ENCODE data around the gene LY6G6F.

Gene LY6G6F

DNA sequence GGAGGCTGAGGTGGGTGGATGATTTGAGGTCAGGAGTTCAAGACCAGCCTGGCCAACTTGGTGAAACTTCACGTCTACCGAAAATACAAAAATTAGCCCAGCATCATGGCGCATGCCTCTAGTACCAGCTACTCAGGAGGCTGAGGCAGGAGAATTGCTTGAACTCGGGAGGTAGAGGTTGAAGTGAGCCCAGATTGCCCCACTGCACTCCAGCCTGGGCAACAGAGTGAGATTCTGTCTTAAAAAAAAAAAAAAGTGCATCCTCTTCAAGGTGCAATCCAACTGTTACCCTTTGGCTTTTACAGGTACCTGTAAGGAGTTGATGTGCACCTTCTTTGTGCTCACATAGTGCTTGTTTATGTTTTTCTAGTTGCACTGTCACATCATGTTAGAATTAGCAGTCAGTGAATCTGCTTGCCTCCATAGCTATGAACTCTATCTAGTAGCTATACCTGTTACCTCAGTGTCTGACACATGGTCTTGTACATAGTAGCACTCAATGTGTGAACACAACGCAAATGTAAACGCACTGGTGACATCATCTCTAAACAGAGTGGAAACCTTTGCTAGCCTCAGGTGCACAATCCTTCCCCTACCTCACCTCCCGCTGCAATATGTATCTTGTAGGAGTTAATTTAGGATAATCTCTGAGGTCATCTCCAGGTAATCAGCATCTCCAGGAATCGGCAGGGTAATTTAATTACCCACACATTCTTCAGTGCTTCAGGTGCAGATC, 42.8 kb downstream of the LY6G6F start:
- no peak overlapping the region for H3K4me3 ChIP-seq (ENCODE audit: low read length in 2 of 2)
- no peaks in the 10 kb centered on the region for H3K9me3 ChIP-seq (ENCODE audit: control insufficient read depth in 2 of 2, low read length in 2 of 2)
- no peaks in the 10 kb centered on the region for H3K27me3 ChIP-seq (ENCODE audit: control insufficient read depth in 1 of 2, insufficient read depth in 2 of 2, low read length in 2 of 2)
- H3K36me3 ChIP-seq (ENCODE audit: control insufficient read depth in 2 of 2, insufficient read depth in 2 of 2, low read length in 2 of 2), result peaks cover 0 to 3% of the 10 kb centered on the region in 2 donors
- peaks cover 4% of the 10 kb centered on the region for H3K4me1 ChIP-seq (ENCODE audit: control insufficient read depth, insufficient read depth, low read length)
- H3K9ac ChIP-seq (ENCODE audit: low read length in 2 of 2), result no peak overlapping the region
- no peak overlapping the region for H3K27ac ChIP-seq (ENCODE audit: low read length)

DNA sequence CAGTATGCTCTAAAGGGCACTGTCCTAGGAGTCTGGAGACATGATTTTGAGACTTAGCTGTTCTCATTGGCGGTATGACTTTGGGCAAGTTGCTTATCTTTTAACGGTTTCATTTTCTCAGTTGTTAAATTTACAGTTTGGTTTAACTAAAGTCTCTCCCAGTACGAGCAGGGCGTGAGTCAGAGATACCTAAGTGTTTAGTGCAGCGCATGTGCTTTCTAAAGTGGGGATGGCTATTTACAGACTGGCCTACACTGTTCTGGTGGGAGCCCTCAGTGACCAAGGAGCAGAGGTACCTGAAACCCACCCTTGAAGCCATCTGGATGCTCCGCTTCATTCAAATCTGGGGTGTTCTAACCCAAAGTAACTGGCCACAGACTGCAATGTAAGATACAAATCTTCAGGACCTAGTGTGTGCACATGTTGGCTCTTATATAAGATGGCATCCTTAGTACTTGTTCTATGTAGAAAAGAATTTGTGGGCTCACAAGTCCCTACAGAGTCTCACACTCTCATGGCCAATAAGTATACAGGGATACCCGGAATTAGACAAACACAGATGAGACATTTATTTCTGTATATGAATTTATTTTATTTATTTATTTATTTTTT, 43.9 kb downstream of the LY6G6F start:
- Histone ChIP-seq H3K4me3 (ENCODE audit: low read length in 2 of 2) (no peak overlapping the region), H3K9ac (ENCODE audit: low read length in 2 of 2) (no peak overlapping the region), H3K27ac (ENCODE audit: low read length) (no peak overlapping the region), H3K36me3 (ENCODE audit: control insufficient read depth in 2 of 2, insufficient read depth in 2 of 2, low read length in 2 of 2) (peaks cover 0 to 3% of the 10 kb centered on the region in 2 donors), H3K9me3 (ENCODE audit: control insufficient read depth in 2 of 2, low read length in 2 of 2) (no peaks in the 10 kb centered on the region), H3K27me3 (ENCODE audit: control insufficient read depth in 1 of 2, insufficient read depth in 2 of 2, low read length in 2 of 2) (no peaks in the 10 kb centered on the region), H3K4me1 (ENCODE audit: control insufficient read depth, insufficient read depth, low read length) (peaks cover 4% of the 10 kb centered on the region)

DNA sequence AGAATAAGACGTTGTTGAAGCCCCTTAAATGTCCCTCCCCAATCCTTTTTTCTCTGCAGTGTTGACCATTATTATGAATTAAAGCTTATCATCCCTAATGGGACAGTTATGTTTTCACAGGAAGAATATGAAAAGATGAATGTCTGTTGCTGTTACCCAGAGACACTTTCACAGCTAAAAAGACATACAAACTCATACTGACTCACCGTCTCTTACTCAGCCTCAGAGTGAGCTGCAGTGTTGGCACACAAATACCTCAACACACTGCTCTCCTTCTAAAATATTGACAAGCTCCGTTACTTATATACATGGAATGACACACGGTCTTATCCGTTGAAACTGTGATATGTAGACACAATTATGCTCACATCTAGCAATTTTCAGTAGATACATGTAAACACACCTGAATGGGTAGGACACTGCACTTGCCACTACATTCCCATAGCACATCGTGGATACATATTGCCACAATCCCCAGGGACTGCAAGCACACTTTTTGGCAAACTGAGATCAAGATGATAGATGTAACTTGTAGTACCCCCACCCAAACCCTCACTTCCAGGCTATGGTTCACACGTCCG, 46.2 kb downstream of the LY6G6F start:
- no peaks in the 10 kb centered on the region for H3K4me1 ChIP-seq (ENCODE audit: control insufficient read depth, insufficient read depth, low read length)
- no peak overlapping the region for H3K9ac ChIP-seq (ENCODE audit: low read length in 2 of 2)
- no peaks in the 10 kb centered on the region for H3K9me3 ChIP-seq (ENCODE audit: control insufficient read depth in 2 of 2, low read length in 2 of 2)

DNA sequence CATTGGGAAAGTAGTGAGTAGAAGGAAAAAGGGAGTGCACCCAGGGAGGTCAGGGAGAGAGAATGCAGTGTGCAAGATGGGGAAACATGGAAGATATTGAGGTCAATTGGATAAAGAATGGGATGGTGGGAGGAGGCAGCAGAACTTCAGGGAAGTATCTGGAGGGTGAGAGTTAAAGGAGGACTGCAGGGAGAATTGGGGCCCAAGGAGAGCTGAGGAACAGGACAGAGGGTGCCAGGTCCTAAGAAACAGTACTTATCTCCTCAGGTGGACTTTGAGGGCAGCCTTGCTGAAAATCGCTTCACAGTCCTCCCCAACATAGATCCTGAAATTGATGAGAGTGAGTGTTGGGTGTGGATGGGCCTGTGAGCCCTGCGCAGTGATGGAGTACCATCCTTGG, 51.6 kb downstream of the LY6G6F start:
- H3K9me3 ChIP-seq (ENCODE audit: control insufficient read depth in 2 of 2, low read length in 2 of 2), result no peaks in the 10 kb centered on the region
- no peak overlapping the region for H3K4me3 ChIP-seq (ENCODE audit: low read length in 2 of 2)
- no peaks in the 10 kb centered on the region for H3K4me1 ChIP-seq (ENCODE audit: control insufficient read depth, insufficient read depth, low read length)
- H3K36me3 ChIP-seq (ENCODE audit: control insufficient read depth in 2 of 2, insufficient read depth in 2 of 2, low read length in 2 of 2), result peaks cover 0 to 4% of the 10 kb centered on the region in 2 donors
- H3K9ac ChIP-seq (ENCODE audit: low read length in 2 of 2), result no peak overlapping the region
- no peak overlapping the region for H3K27ac ChIP-seq (ENCODE audit: low read length)
- H3K27me3 ChIP-seq (ENCODE audit: control insufficient read depth in 1 of 2, insufficient read depth in 2 of 2, low read length in 2 of 2), result no peaks in the 10 kb centered on the region

More for the DNA sequence above, 46.2 kb downstream of the LY6G6F start:
- H3K4me3 ChIP-seq (ENCODE audit: low read length in 2 of 2), result no peak overlapping the region
- no peaks in the 10 kb centered on the region for H3K27me3 ChIP-seq (ENCODE audit: control insufficient read depth in 1 of 2, insufficient read depth in 2 of 2, low read length in 2 of 2)
- no peaks in the 10 kb centered on the region for H3K36me3 ChIP-seq (ENCODE audit: control insufficient read depth in 2 of 2, insufficient read depth in 2 of 2, low read length in 2 of 2)
- no peak overlapping the region for H3K27ac ChIP-seq (ENCODE audit: low read length)

All from stomach smooth muscle (tissue), 2 donors.